Progenitor cell of endocrine pancreas (in vitro differentiated cells): ENCODE measurements around the gene CYFIP2. TPM values are rescaled to one million over a fixed set of nuclear protein-coding genes. Genes with fewer than 3 reads are reported as not detected.

Source experiments
- DNase-seq: peaks from one replicate; pipeline ENCODE4 v3.0.0; 2021; ENCODE audit warnings: low spot score; ENCODE audit not compliant: unreplicated experiment
- H3K27ac Mint-ChIP-seq: 2 replicates; pipeline ENCODE4 v1.8.0; 2021; ENCODE audit warnings: mild to moderate bottlenecking, moderate library complexity, mixed read lengths
- H3K27me3 Mint-ChIP-seq: 2 replicates; pipeline ENCODE4 v1.8.0; 2021; ENCODE audit warnings: mixed read lengths
- H3K36me3 Mint-ChIP-seq: 2 replicates; pipeline ENCODE4 v1.8.0; 2022; ENCODE audit warnings: mixed read lengths; ENCODE audit not compliant: insufficient read depth
- H3K4me1 Mint-ChIP-seq: 2 replicates; pipeline ENCODE4 v1.8.0; 2021; ENCODE audit warnings: low read depth, mixed read lengths
- H3K4me3 Mint-ChIP-seq: 2 replicates; pipeline ENCODE4 v1.8.0; 2021; ENCODE audit warnings: low read depth, mild to moderate bottlenecking, moderate library complexity, mixed read lengths
- H3K9me3 Mint-ChIP-seq: 2 replicates; pipeline ENCODE4 v1.8.0; 2021; ENCODE audit warnings: low read depth, mixed read lengths
- CTCF ChIP-seq: fragments of 200-600 bp; sonication (generic); IDR thresholded peaks from one replicate; pipeline ENCODE4 v1.5.0; 2021; ENCODE audit warnings: antibody characterized with exemption, mild to moderate bottlenecking; ENCODE audit not compliant: unreplicated experiment
- total RNA-seq: library from RNA; stranded (reverse); gene quantifications from 2 replicates; pipeline ENCODE4 v1.2.1, GENCODE V29; 2021

The CYFIP2 gene
- total RNA-seq, 1 donor from 2014 or later: 85.1 TPM

GRCh38 chr5:157221959-157222358 is 44.0 kb upstream of the CYFIP2 start:
- no peaks in the 10 kb centered on the region for H3K9me3 Mint-ChIP-seq
- H3K4me1 Mint-ChIP-seq: no peaks in the 10 kb centered on the region
- H3K27me3 Mint-ChIP-seq: peaks cover 2% of the 10 kb centered on the region
- no peak for DNase-seq
- no peak for TF ChIP-seq CTCF
- no peaks in the 10 kb centered on the region for H3K36me3 Mint-ChIP-seq
- no peak overlapping the region for H3K4me3 Mint-ChIP-seq
- H3K27ac Mint-ChIP-seq: no peak overlapping the region

GRCh38 chr5:157222506-157223230 is 43.3 kb upstream of the CYFIP2 start:
- no peak for DNase-seq
- TF ChIP-seq CTCF: no peak
- Mint-ChIP-seq H3K9me3 (no peaks in the 10 kb centered on the region), H3K4me3 (no peak overlapping the region), H3K36me3 (no peaks in the 10 kb centered on the region), H3K27ac (no peak overlapping the region), H3K4me1 (no peaks in the 10 kb centered on the region), H3K27me3 (peaks cover 2% of the 10 kb centered on the region)

- Mint-ChIP-seq H3K9me3 (no peaks in the 10 kb centered on the region), H3K36me3 (no peaks in the 10 kb centered on the region), H3K4me1 (no peaks in the 10 kb centered on the region), H3K27me3 (no peaks in the 10 kb centered on the region), H3K27ac (no peak overlapping the region), H3K4me3 (no peak overlapping the region)
- TF ChIP-seq CTCF: no peak
- no peak for DNase-seq
Measured at GRCh38 chr5:157225469-157226422, 40.2 kb upstream of the CYFIP2 start.

- H3K36me3 Mint-ChIP-seq: no peaks in the 10 kb centered on the region
- no peaks in the 10 kb centered on the region for H3K27me3 Mint-ChIP-seq
- H3K4me1 Mint-ChIP-seq: no peaks in the 10 kb centered on the region
- no peaks in the 10 kb centered on the region for H3K9me3 Mint-ChIP-seq
- H3K27ac Mint-ChIP-seq: no peak overlapping the region
- no peak overlapping the region for H3K4me3 Mint-ChIP-seq
- DNase-seq: no peak
- TF ChIP-seq CTCF: no peak
Measured at GRCh38 chr5:157230610-157231009, 35.3 kb upstream of the CYFIP2 start.

GRCh38 chr5:157232706-157233105 is 33.2 kb upstream of the CYFIP2 start:
- DNase-seq: no peak
- no peaks in the 10 kb centered on the region for H3K9me3 Mint-ChIP-seq
- no peak for TF ChIP-seq CTCF
- H3K36me3 Mint-ChIP-seq: no peaks in the 10 kb centered on the region
- H3K27ac Mint-ChIP-seq: no peak overlapping the region
- no peaks in the 10 kb centered on the region for H3K27me3 Mint-ChIP-seq
- no peak overlapping the region for H3K4me3 Mint-ChIP-seq
- no peaks in the 10 kb centered on the region for H3K4me1 Mint-ChIP-seq
